HG03066 (cell line): ENCODE data around the gene MEX3D.

ENCODE experiments used
- ATAC-seq: cut with Tn5 transposase; IDR thresholded peaks from one replicate; pipeline ENCODE4 v1.9.1; 2021; ENCODE audit warnings: low read depth; ENCODE audit not compliant: unreplicated experiment

Gene MEX3D

GRCh38 chr19:1574354-1575136 is 6.4 kb upstream of the MEX3D start:
- no peak for ATAC-seq

DNA sequence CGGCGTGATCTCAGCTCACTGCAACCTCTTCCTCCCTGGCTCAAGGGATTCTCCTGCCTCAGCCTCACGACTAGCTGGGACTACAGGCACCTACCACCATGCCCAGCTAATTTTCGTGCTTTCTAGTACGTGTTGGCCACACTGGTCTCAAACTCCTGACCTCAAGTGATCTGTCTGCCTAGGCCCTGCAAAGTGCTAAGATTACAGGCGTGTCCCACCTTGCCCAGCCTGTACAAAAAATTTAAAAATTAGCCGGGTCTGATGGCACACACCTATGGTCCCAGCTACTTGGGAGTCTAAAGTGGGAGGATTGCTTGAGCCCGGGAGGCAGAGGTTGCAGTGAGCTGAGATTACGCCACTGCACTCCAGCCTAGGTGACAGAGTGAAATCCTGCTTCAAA is 4.7 kb upstream of the MEX3D start:
- ATAC-seq = no peak

DNA sequence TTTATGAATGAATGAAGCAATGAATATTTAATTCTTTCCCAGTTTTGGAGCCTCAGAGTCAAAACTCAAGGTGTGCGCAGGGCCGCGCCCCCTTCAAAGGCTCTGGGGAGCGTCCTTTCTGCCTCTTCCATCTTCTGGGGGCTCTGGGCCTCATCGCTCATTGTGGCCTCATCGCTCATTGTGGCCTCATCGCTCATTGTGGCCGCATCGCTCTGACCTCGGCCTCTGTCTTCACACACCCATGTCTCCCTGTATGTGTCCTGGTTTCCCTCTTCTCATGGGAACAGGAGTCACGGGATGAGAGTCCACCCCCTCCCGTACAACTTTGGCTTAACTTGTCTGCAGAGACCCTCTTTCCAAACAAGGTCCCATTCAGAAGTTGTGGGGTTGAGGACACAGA is 3.2 kb upstream of the MEX3D start:
- ATAC-seq = no peak

DNA sequence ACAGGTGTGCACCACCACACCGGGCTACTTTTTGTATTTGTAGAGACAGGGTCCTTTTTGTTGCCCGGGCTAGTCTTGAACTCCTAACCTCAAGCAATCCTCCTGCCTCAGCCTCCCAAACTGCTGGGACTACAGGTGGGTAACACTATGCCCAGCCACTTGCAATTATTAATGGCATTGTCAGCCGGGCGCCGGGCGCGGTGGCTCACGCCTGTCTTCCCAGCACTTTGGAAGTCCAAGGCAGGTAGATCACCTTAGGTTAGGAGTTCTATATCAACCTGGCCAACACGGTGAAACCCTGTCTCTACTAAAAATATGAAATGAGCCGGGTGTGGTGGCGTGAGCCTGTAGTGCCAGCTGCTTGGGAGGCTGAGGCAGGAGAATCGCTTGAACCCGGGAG is 2.7 kb upstream of the MEX3D start:
- ATAC-seq = no peak

- ATAC-seq = no peak
Measured at GRCh38 chr19:1569997-1570396, 1.9 kb upstream of the MEX3D start.

- ATAC-seq = no peak
Measured at GRCh38 chr19:1567848-1568227, 287 bp downstream of the MEX3D start.

DNA sequence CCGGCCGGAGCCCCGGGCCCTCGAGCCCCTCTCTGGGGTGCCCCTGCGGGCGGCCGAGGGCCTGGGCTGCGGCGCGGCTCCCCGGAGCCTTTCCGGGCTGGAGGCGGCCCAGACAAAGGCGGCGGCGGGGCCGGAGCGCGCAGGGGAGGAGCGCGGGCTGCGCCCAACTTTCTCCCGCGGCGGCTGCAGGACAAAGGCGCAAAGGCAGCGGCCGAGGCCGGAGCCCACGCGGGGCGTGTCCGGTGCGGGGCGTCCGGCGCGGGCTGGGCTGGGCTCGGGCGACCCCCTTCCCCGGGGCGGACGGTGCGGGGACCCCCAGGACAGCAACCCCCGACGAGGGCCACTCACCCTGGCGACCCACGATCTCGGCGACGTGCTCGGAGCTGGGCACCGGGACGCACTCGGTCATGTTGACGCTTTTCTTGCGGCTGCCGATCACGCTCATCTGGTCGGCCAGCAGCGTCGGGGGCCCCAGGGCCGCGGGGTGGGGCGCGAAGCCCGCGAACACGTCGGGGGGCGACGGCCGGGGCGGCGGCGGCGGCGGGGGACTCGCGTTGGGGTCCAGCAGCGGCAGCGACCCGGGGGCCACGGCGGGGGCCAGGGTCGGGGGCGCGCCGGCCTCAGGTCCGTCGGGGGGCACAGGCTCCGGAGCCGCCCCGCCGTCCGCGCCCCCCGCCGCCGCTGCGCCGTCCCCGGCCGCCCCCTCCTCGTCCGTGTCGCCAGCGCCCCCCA is 843 bp downstream of the MEX3D start:
- ATAC-seq = no peak

DNA sequence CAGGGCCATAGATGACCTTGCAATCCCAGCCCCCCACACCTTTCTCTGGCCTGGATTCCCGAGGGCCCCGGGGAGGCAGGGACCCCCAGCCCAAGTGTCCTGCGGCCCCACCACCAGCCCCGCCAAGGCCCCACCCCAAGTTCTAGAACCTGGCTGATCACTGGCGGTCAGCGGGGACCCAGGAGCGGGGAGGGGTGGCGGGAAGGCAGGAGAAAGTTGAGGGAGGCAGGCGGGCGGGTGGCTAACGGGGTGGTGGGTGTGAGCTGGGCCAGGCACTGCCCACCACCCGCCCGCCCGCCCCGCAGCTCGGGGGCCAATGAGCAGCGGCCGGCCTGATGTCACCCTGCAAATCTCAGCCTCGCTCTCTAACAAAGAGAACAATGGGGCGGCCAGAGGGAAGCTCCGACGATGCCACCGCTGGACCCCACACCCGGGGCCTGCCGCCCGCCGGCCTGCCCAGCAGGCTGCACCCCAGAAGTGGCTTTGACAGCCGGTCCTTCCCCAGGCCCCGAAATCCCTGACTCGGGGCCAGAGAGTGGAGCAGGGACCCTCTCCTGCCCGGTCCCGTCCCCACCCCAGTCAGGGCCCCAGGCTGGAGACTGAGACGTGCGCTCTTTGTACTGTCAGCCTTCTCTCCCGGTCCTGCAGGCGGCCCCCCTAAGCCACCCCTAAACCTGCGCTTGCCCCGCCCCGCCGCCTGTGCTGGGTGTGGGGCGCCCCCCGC is 1.6 kb downstream of the MEX3D start:
- no peak for ATAC-seq

DNA sequence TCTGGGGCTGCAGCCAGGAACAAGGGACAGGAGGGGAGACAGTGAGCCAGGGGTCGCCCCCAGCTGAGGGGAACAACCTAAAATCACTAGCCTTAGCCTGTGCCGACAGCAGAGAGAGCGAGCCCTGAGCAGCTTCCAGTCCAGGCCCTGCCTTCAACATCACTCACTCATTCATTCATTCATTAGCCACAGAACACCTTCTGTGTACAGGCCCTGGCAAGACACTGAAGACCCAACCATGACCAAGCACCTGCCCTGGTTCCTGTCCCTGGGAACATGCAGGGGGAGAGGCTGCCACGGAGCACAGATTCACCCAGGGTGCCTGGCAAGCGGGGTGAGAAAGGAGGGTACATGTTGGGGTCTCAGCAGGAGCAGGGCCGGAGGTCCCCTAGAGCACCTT is 4.9 kb downstream of the MEX3D start:
- no peak for ATAC-seq

- no peak for ATAC-seq
Measured at GRCh38 chr19:1561236-1561842, 6.8 kb downstream of the MEX3D start.

- ATAC-seq = no peak
Measured at GRCh38 chr19:1560286-1560882, 7.7 kb downstream of the MEX3D start.

GRCh38 chr19:1558552-1558951 is 9.6 kb downstream of the MEX3D start:
- no peak for ATAC-seq

DNA sequence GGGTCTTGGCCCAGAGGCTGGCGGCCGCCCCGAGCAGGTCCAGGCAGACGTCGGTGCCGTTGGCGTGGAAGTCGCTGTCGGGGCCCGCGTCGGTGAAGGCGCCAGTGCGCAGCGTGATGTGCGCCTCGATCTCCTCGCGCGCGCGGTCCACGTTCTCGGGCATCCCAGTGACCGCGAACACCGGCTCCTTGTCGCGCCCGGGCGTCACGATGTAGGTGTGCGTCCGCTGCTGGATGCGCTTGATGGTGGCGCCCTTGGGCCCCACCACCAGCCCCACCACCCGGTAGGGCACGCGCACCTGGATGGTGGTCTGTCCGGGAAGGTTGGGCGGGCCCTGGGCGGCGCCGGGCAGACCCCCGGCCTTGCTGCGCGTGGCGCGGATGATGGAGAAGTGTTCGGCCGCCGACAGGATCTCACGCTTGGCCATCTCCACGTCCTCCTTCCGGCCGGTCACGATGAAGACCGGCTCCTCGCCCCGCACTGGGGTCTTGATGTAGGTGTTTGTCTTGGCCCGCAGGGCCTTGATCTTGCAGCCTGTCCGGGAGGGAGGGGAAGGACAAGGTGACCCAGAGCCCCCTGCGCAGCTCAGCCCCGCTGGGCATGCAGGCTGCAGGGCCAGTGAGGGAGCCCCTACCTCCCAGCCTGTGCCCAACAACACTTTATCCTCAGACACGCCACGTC is 11.6 kb downstream of the MEX3D start:
- ATAC-seq = no peak

DNA sequence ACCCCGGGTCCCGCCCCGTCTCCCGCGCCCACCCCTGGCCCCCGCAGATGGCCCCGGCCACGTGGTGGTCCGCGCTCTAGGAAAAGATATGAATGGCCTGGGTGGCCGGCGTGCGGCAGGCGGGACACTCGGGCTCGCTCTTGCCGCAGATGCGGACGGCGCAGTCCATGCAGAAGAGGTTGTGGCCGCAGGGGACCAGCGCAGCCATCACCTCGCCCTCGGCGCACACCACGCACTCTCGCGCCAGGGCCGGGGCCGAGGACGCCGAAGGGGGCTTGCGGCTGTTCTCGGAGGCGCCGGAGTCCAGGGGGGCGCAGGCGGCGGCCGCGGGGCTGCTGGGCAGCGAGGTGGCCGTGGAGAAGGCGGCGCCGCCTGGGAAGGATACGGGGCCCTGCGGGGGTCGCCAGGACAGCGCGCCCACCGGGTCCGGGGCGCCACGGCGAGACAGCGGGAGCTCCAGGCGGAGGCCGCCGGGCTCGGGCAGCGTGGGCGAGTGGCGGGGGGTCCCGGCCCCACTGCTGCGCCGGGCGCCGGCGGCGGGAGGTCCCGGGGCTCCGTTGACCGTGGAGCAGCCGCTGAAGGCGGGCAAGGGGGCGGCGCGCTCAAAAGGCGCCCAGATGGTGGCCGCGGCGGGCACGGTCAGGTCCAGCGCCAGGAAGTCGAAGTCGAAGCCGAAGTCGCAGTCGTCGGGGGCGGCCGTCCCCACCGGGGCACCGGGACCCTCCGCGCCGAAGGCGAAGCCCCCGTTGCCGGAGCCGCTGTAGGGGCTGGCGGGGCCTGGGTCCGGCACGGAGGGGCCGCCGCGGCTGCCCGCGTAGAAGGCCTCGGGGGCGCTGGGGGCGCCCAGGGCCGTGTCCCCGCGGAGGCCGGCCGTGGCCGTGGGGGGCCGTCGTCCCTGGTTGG is 12.4 kb downstream of the MEX3D start:
- no peak for ATAC-seq

DNA sequence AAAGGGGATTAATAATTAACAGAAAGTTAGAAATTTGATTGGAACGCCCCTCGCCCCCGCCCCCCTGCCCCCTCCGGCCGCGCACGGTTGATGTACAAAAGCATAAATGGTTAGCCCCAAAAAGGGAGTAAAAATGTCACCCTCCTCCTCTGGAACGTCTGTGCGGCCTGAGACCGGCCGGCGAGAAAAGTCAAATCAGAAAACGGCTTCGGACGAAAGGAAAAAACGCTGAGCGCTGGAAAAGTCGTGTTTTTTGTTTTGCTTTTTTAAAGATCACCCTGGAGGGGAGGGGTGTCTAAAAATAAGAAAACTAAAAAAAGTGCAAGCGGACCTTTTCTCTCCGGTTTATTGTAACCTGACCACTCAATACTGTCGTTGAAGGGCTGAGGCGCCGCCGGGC is 13.2 kb downstream of the MEX3D start:
- no peak for ATAC-seq

GRCh38 chr19:1553415-1553814 is 14.7 kb downstream of the MEX3D start:
- no peak for ATAC-seq

DNA sequence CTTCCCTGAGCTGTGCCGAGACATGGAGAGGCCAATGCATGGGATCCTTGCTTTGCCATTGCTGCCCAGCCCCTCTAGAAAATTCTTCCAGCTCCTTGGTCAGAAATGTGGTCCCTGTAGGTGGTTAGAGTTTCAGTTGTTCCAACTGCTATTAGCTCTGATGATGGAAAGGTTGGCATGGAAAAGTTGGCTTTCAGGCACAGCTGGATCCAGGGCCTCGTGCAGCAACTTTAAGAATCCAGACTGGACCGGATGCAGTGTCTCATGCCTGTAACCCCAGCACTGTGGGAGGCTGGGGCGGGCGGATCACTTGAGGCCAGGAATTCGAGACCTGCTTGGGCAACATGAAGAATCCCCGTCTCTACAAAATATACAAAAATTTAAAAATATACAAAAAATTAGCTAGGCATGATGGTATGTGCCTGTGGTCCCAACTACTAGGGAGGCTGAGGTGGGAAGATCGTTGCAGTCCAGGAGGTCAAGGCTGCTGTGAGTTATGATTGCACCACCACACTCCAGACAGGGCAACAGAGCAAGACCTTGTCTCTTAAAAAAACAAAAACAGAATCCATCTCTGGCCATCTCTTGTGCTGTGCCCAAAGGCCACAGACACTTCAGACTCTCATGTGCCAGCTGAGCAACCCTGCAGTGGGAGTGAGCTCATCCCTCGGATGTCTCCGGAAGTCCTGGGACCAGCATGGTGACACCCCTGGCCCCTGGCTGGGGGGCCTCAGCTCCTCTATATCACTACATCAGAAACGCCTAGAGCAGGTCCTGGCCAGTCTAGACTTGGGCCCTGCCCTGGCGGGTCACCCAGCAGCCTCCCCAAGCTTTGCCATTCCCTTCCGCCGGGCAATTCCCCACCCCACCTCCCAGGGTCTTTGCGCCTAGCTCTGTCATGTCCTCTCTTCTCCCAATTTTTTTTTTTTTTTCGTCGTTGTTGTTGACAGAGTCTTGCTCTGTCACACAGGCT is 16.8 kb downstream of the MEX3D start:
- ATAC-seq = no peak

DNA sequence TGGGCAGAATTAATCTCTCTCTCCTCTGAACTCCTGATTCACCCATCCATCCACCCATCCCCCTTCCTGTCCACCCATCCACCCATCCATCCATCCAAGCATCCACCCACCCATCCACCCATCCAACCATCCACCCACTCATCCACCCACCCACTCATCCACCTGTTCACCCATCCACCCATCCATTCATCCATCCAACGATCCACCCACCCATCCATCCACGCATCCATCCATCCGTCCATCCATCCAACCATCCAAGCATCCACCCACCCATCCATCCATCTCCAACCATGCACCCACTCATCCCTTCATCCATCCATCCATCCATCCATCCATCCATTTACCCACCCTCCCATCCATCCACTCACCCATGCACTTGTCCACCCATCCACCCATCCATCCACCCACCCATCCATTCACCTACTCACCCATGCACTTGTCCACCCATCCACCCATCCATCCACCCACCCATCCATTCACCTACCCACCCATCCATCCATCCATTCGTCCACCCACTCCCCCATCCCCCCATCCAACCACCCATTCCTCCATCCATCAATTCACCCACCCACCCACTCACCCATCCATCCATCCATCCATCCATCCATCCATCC is 18.7 kb downstream of the MEX3D start:
- ATAC-seq = no peak
